HepG2 (cell line): ENCODE results near the gene SUPT4H1. TPM values are rescaled to one million over a fixed set of nuclear protein-coding genes. Genes with fewer than 3 reads are reported as not detected.

Experiments
- ATAC-seq: fragments of 200-7000 bp; cut with Tn5 transposase; 3 replicates; pipeline ENCODE4 v1.9.1; 2020; ENCODE audit warnings: mild to moderate bottlenecking, moderate library complexity
- BruUV-seq: library from RNA; stranded (reverse); fragments of 400-500 nt; replicated peaks from 2 replicates; lab custom pipeline; 2021; lab: Mats Ljungman, UMichigan
- CTCF ChIA-PET: fragments of 300-600 bp; formaldehyde crosslinking; extraction: SDS; loops from one replicate; lab custom pipeline; 2021; ENCODE audit warnings: low total read pairs, inconsistent platforms, low intra/inter-chr PET ratio; lab: Yijun Ruan, JAX
- POLR2A ChIA-PET: fragments of 350-600 bp; sonication (Branson Sonifier 250); formaldehyde crosslinking; loops from one replicate; lab custom pipeline; 2020; ENCODE audit warnings: antibody characterized with exemption, inconsistent platforms; lab: Yijun Ruan, JAX
- DNase-seq: peaks from one replicate; pipeline ENCODE4 v3.0.0-alpha.2; 2015; ENCODE audit warnings: low spot score
- FAIRE-seq: peaks from 3 replicates; lab custom pipeline; 2011; peaks lifted over from hg19 to GRCh38; lab: Jason Lieb, UNC
- H2AFZ ChIP-seq: one replicate; pipeline ENCODE4 v1.6.1; 2011; ENCODE audit warnings: low read length, inconsistent platforms
- H3K27ac ChIP-seq: fragments of 300-600 bp; 3 replicates; pipeline ENCODE4 v1.8.0; 2011; ENCODE audit warnings: mixed run types, mild to moderate bottlenecking, mixed read lengths, low read length, inconsistent platforms; ENCODE audit not compliant: insufficient read depth; ENCODE audit errors: extremely low read length
- H3K27me3 ChIP-seq, 2 experiments: fragments of 200-600 bp in 1 of 2; 2 replicates in 1 of 2; 3 replicates in 1 of 2; pipeline versions ENCODE4 v1.6.0 to v1.8.0; 2011; ENCODE audit warnings: low read length in 2 of 2, mild to moderate bottlenecking in 2 of 2, moderate library complexity in 2 of 2, inconsistent platforms in 1 of 2; ENCODE audit not compliant: insufficient read depth in 2 of 2, control insufficient read depth in 1 of 2
- H3K36me3 ChIP-seq, 2 experiments: fragments of 200-600 bp in 1 of 2; replicated peaks in 1 of 2; 2 replicates in 1 of 2; 3 replicates in 1 of 2; pipeline versions ENCODE4 v1.5.1 to v1.8.0; 2011; ENCODE audit warnings: low read length in 2 of 2, inconsistent platforms in 1 of 2; ENCODE audit not compliant: insufficient read depth in 2 of 2, control insufficient read depth in 1 of 2
- H3K4me1 ChIP-seq: 2 replicates; pipeline ENCODE4 v1.5.1; 2012; ENCODE audit warnings: low read length, inconsistent platforms; ENCODE audit not compliant: insufficient read depth
- H3K4me2 ChIP-seq: 2 replicates; pipeline ENCODE4 v1.6.0; 2011; ENCODE audit warnings: low read depth, low read length, inconsistent platforms
- H3K4me3 ChIP-seq, 3 experiments: fragments of 200-600 bp in 1 of 3; sonication (generic), shearing (Covaris generic) in 1 of 3; replicated peaks in 1 of 3; 2 replicates each; pipeline ENCODE4 v1.5.1; 2011 to 2016; ENCODE audit warnings: low read length in 3 of 3, inconsistent platforms in 2 of 3, low read depth in 2 of 3, mild to moderate bottlenecking in 2 of 3, control low read depth in 1 of 3, mixed read lengths in 1 of 3; ENCODE audit not compliant: insufficient read depth in 1 of 3
- H3K79me2 ChIP-seq: one replicate; pipeline ENCODE4 v1.6.1; 2011; ENCODE audit warnings: low read length, inconsistent platforms; ENCODE audit not compliant: insufficient read depth
- H3K9ac ChIP-seq: 2 replicates; pipeline ENCODE4 v1.6.0; 2011; ENCODE audit warnings: mild to moderate bottlenecking, low read depth, low read length, inconsistent platforms; ENCODE audit not compliant: insufficient read depth
- H3K9me3 ChIP-seq: 2 replicates; pipeline ENCODE4 v1.5.1; 2012; ENCODE audit warnings: mild to moderate bottlenecking, low read length
- H4K20me1 ChIP-seq: 2 replicates; pipeline ENCODE4 v1.6.0; 2011; ENCODE audit warnings: inconsistent platforms, mild to moderate bottlenecking, low read length, moderate library complexity; ENCODE audit not compliant: insufficient read depth
- AGO2 ChIP-seq: fragments of 200-400 bp; formaldehyde crosslinking; optimal IDR thresholded peaks from 2 replicates; pipeline ENCODE3; 2017; ENCODE audit warnings: mild to moderate bottlenecking, low read depth, low read length, moderate library complexity
- CCDC6 ChIP-seq: sonication (generic); formaldehyde crosslinking; IDR thresholded peaks from 2 replicates; pipeline ENCODE4 v1.8.1; 2022; ENCODE audit warnings: mild to moderate bottlenecking, missing genetic modification reagents, moderate library complexity
- ELF4 ChIP-seq: sonication (generic); formaldehyde crosslinking; IDR thresholded peaks from 2 replicates; pipeline ENCODE4 v1.5.0; 2020; ENCODE audit warnings: missing genetic modification reagents, mild to moderate bottlenecking, moderate library complexity, borderline replicate concordance
- FOXK1 ChIP-seq: sonication (generic); formaldehyde crosslinking; IDR thresholded peaks from 2 replicates; pipeline ENCODE4 v1.4.0; 2020; ENCODE audit warnings: low read depth, missing genetic modification reagents, borderline replicate concordance
- KDM5B ChIP-seq: sonication (generic); formaldehyde crosslinking; IDR thresholded peaks from 2 replicates; pipeline ENCODE4 v1.4.0; 2020; ENCODE audit warnings: missing genetic modification reagents, mild to moderate bottlenecking, borderline replicate concordance
- POGK ChIP-seq: sonication (generic); formaldehyde crosslinking; conservative IDR thresholded peaks from 2 replicates; pipeline ENCODE4 v1.8.0; 2022; ENCODE audit warnings: mild to moderate bottlenecking, moderate library complexity, missing genetic modification reagents
- SALL2 ChIP-seq: sonication (generic); formaldehyde crosslinking; IDR thresholded peaks from 2 replicates; pipeline ENCODE4 v1.8.1; 2023; ENCODE audit warnings: mild to moderate bottlenecking, missing genetic modification reagents, inconsistent platforms
- ZFP90 ChIP-seq: sonication (generic); formaldehyde crosslinking; IDR thresholded peaks from 2 replicates; pipeline ENCODE4 v1.8.0; 2022; ENCODE audit warnings: missing genetic modification reagents, mild to moderate bottlenecking, inconsistent platforms, borderline replicate concordance
- ZNF572 ChIP-seq: sonication (generic); formaldehyde crosslinking; IDR thresholded peaks from 2 replicates; pipeline ENCODE4 v1.5.1; 2020; ENCODE audit warnings: mild to moderate bottlenecking, missing genetic modification reagents
- ZNF782 ChIP-seq: sonication (generic); formaldehyde crosslinking; IDR thresholded peaks from 2 replicates; pipeline ENCODE4 v1.4.0; 2020; ENCODE audit warnings: missing genetic modification reagents, mild to moderate bottlenecking, borderline replicate concordance
- WGBS: methylation state at CpG from one replicate; pipeline ENCODE4 v1.1.6; 2017; ENCODE audit warnings: low lambda C conversion rate; 5-methylcytosine and 5-hydroxymethylcytosine counted together
- in situ Hi-C: cut with HindIII; loops from 2 replicates; pipeline ENCODE4 v1.10.0; 2017; ENCODE audit warnings: low pct_unique_long_range_greater_than_20kb; ENCODE audit not compliant: extremely low pct_ligation_motif_present
- intact Hi-C: fragments of 100-400 bp; cut with micrococcal nuclease; formaldehyde crosslinking; loops from one replicate; pipeline ENCODE4 v1.10.0; 2022; ENCODE audit not compliant: unreplicated experiment
- polyA plus RNA-seq, 8 experiments: library from polyadenylated mRNA; depleted of rRNA in 3 of 8; stranded (reverse) in 7 of 8; unstranded in 1 of 8; fragments of >200 nt; fragmentation: Illumina TruSeq in 4 of 8; extraction: Trizol in 4 of 8; gene quantifications; 2 replicates each; pipeline versions ENCODE4 v1.2.1 to v1.2.3, GENCODE V29; 2011 to 2016; ENCODE audit warnings: low read depth in 4 of 8, missing spikeins in 1 of 8, mixed read lengths in 1 of 8; ENCODE audit not compliant: insufficient read depth in 1 of 8
- total RNA-seq, 5 experiments: library from RNA; depleted of rRNA; stranded (reverse); fragments of >200 nt; fragmentation: Illumina TruSeq; extraction: Trizol; gene quantifications; 2 replicates each; pipeline ENCODE4 v1.2.3, GENCODE V29; 2016; ENCODE audit warnings: low read depth in 1 of 5

Gene SUPT4H1
- total and polyA plus RNA-seq, 2 of the 13 experiments (the other 11 are each of a cell fraction or from before 2014, with no cell fraction given) = 155 to 244 TPM

- TF ChIP-seq ELF4 (0 out of 2 replicates have a peak, but pooled peaks have one; percentile 47), ZNF572 (CRISPR knock-in tag) (peak; percentile 59; the same call in 1 of the 2 replicates), ZFP90 (0 out of 2 replicates have a peak, but pooled peaks have one; percentile 40), SALL2 (CRISPR knock-in tag) (0 out of 2 replicates have a peak, but pooled peaks have one; percentile 56), CCDC6 (CRISPR knock-in tag) (peak; percentile 60; the same call in 1 of the 2 replicates), POGK (CRISPR knock-in tag) (peak; percentile 33; the same call in 1 of the 2 replicates), ZNF782 (CRISPR knock-in tag) (peak; percentile 55; the same call in 1 of the 2 replicates)
Measured at GRCh38 chr17:58369214-58370031, 17.4 kb upstream of the SUPT4H1 start (continued).

- H4K20me1 ChIP-seq = no peaks in the 10 kb centered on the region
- DNase-seq (no peak), ATAC-seq (no peak), FAIRE-seq (no peak)
- H3K79me2 ChIP-seq = peaks cover 89% of the 10 kb centered on the region
- H3K36me3 ChIP-seq = peaks cover 43 to 62% of the 10 kb centered on the region in 2 experiments
- POLR2A ChIA-PET = interaction anchor here (0.6 to 12.9 kb wide), 14 partner anchors 10 to 146 kb away, joined by 3 to 458 read pairs (median 10); partner anchors contain the start of genes MTMR4, RNF43 and SUPT4H1
- peak overlapping the region; percentile 92 for H3K27ac ChIP-seq
- intact Hi-C loops = loop anchor here (1.0 kb wide), 4 partner anchors 12 to 48 kb away; partner anchors contain the start of genes RNF43 and SUPT4H1
- BruUV-seq = no TSS peak
- H3K27me3 ChIP-seq = no peaks in the 10 kb centered on the region
- in situ Hi-C loops = no loop called here
- TF ChIP-seq AGO2 (peak; percentile 31), KDM5B (CRISPR knock-in tag) (0 out of 2 replicates have a peak, but pooled peaks have one; percentile 48), FOXK1 (CRISPR knock-in tag) (no peak)
- TF ChIP-seq, all 625 proteins: peak for 2
- Histone ChIP-seq H3K4me1 (peaks cover 98% of the 10 kb centered on the region), H3K4me3 (peak overlapping the region in 1 of 3 experiments; percentile 47; a peak in 2 of 6 replicates), H3K9ac (peak overlapping the region; percentile 79), H3K9me3 (no peaks in the 10 kb centered on the region), H3K4me2 (peak overlapping the region; percentile 80), H2AFZ (no peak overlapping the region)
- CTCF ChIA-PET = no interaction called here
- WGBS = 92% methylated on average over 3 of the region's 3 CpGs
Measured at GRCh38 chr17:58368860-58369213, 16.8 kb upstream of the SUPT4H1 start.
